Measurements from ENCODE around the gene TRIM24.

Gene TRIM24

GRCh38 chr7:138538997-138539644 is 79.1 kb downstream of the TRIM24 start:
- DNase-seq (ENCODE audit: low read depth) = peak; percentile 12

GRCh38 chr7:138542183-138542582 is 82.1 kb downstream of the TRIM24 start:
- DNase-seq (ENCODE audit: low read depth) = no peak

GRCh38 chr7:138543739-138544138 is 83.7 kb downstream of the TRIM24 start:
- DNase-seq (ENCODE audit: low read depth) = no peak

GRCh38 chr7:138545123-138545522 is 85.1 kb downstream of the TRIM24 start:
- no peak for DNase-seq (ENCODE audit: low read depth)

DNA sequence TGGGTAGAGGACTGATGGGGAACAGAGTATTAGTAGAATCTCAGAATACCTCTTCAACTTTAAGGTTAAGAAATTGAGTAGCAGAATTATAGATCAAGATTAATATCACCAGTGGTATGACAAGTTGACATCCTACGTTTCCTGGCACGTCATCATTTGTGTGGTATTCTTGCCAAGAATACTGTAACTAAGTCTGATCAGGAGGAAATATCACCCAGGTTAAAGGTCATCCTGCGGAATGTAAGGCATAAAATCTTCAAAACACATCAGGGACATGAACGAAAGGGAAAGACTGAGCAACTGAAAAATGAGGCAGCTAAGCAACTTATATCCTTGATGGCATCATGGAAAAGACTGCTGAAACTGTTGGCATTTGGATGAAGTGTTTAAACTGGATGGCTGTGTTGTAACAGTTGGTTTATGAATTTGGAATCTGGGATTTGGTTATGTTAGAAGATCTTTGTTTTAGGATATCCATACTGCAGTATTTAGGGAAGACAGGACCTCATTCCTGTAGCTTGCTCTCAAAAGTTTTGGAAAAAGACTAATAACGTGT is 86.1 kb downstream of the TRIM24 start:
- no peak for DNase-seq (ENCODE audit: low read depth)

DNA sequence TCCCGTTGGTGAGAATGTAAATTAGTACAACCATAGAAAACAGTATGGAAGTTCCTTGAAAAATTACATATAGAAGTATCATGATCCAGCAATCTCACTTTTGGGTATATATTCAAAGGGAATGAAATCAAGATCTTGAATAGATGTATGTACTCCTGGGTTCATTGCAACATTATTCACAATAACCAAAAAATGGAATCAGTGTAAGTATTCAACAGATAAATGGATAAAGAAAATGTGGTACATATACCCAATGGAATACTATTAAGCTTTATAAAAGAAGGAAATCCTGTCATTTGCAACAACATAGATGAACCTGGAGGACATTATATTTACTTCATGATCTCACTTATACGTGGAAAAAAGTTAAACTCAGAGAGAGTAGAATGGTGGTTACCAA is 86.8 kb downstream of the TRIM24 start:
- no peak for DNase-seq (ENCODE audit: low read depth)

- peak; percentile 81 for DNase-seq (ENCODE audit: low read depth)
Measured at GRCh38 chr7:138549082-138549481, 89.0 kb downstream of the TRIM24 start.

DNA sequence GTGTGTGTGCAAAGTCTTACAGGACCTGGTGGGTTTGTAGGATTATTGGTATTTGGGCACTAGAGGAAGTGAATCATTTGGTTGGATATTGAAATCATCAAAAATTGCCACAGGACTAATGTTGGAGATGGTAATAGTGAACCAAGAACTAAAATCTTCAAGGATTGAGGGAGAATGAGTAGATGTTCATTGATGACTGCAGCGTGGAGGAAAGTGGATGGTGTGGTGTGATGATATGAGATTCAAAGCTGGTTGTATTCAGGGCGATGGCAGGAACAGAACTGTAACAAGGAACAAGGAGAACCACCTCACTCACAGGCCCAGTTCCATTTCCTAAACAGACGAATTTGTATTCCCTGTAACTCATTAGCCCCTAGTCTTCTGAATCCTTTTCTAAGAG is 90.3 kb downstream of the TRIM24 start:
- DNase-seq (ENCODE audit: low read depth) = no peak

- no peak for DNase-seq (ENCODE audit: low read depth)
Measured at GRCh38 chr7:138551102-138551501, 91.0 kb downstream of the TRIM24 start.

- no peak for DNase-seq (ENCODE audit: low read depth)
Measured at GRCh38 chr7:138553805-138554204, 93.7 kb downstream of the TRIM24 start.

GRCh38 chr7:138554674-138555073 is 94.6 kb downstream of the TRIM24 start:
- DNase-seq (ENCODE audit: low read depth) = no peak

GRCh38 chr7:138555684-138556083 is 95.6 kb downstream of the TRIM24 start:
- DNase-seq (ENCODE audit: low read depth) = no peak

- DNase-seq (ENCODE audit: low read depth) = peak; percentile 27
Measured at GRCh38 chr7:138556771-138557484, 96.9 kb downstream of the TRIM24 start.

GRCh38 chr7:138559448-138559847 is 99.4 kb downstream of the TRIM24 start:
- DNase-seq (ENCODE audit: low read depth) = no peak

DNA sequence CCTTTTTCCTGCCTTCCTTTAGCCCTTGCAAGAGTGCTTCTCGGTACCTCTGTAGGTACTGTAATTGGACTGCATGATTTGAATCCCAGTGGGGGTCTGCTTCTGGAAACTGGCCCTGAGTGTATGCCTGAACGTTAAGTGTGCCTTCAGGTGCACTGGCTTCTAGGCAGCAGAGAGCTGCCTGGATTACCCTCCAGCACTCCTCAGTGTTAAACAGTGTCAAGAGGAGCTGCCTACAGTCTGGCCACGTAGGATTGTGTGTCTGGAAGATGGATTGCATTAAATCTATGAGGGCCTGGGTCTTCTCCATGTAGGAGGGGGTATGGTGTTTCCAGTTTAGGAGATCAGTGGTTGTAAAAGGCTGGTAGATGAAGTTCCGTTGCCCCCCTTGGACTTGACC is 103.7 kb downstream of the TRIM24 start:
- no peak for DNase-seq (ENCODE audit: low read depth)

- DNase-seq (ENCODE audit: low read depth) = no peak
Measured at GRCh38 chr7:138564365-138564764, 104.3 kb downstream of the TRIM24 start.

GRCh38 chr7:138565071-138565450 is 105.0 kb downstream of the TRIM24 start:
- DNase-seq (ENCODE audit: low read depth) = no peak

DNA sequence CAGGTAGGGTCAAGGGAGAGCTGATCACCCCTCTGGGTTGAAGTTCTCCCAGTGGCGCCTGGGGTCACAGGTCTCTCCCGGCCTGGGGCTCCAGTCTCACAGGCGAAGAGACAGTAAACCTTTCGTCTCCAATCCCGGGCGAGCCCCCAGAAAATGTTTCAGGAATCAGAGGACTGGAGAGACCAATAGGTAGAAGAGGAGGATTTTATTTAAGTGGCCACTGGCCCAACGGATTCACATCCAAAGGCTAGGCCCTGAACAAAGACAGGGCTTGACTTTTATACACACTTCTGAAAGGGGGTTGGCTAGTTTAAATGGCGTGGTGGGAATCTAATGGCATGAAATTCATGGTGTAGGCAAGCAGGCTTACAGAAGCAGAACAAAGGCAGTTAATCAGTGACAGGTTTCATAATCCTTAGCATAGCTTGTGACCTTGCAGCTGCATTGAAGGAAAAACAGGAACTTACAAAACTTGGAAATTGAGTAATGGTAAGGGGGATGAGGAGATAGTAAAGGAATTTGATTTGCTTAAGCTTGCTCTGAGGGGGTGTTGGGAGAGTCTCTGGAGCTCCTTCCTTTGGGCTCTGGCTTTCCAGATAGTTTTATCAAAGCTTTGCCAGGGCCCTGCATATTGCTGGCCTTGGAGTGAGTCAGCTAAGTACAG is 105.5 kb downstream of the TRIM24 start:
- peak; percentile 96 for DNase-seq (ENCODE audit: low read depth)

DNA sequence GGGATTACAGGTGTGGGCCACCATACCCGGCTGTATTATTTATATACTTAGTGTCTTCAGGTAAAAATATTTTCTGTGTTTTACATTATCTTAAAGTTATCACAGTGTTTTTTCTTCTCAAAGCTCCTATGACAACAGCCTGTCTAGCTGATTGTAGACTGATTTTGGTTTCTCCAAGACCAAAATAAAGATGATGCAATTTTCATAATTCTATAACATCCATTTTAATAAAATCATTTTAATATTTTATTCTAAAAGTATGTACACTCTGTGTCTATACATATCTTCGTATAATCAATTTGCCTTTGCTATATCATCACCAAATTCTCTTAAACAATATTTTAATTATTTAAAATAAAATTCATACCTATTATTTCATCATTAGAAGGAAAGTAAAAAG is 108.6 kb downstream of the TRIM24 start:
- DNase-seq (ENCODE audit: low read depth) = no peak

GRCh38 chr7:138569418-138569817 is 109.4 kb downstream of the TRIM24 start:
- no peak for DNase-seq (ENCODE audit: low read depth)

- DNase-seq (ENCODE audit: low read depth) = no peak
Measured at GRCh38 chr7:138570715-138571114, 110.7 kb downstream of the TRIM24 start.

DNA sequence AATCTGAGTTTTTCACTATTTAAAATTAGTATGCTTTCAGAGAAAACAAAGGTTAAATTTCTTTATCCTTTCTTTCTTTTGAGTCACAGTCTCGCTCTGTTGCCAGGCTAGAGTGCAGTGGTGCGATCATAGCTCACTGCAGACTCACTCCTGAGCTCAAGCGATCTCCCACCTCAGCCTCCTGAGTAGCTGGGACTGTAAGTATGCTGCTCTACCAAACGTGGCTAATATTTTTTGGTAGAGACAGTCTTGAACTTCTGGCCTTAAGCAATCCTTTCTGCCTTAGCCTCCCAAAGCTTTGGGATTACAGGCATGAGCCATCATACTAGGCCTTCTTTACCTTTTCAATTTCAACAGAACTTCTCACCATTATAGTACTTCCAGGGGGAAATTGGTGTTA is 113.7 kb downstream of the TRIM24 start:
- DNase-seq (ENCODE audit: low read depth) = no peak

GRCh38 chr7:138575897-138576428 is 115.9 kb downstream of the TRIM24 start:
- DNase-seq (ENCODE audit: low read depth) = no peak
